Transverse colon (tissue), 3 donors: ENCODE results near the gene SVOP.

ENCODE experiments used
- CTCF ChIP-seq, 5 experiments: fragments of 200-600 bp in 3 of 5; fragments of 450-650 bp in 2 of 5; sonication (generic) in 3 of 5; IDR thresholded peaks; 1 replicate in 2 of 5; 2 replicates in 3 of 5; pipeline ENCODE4 v1.5.1; 2016 to 2017; ENCODE audit warnings: antibody characterized with exemption in 5 of 5, inconsistent platforms in 3 of 5, mild to moderate bottlenecking in 2 of 5, moderate library complexity in 1 of 5
- POLR2A ChIP-seq: fragments of 450-650 bp; IDR thresholded peaks from one replicate; pipeline ENCODE4 v1.6.1; 2016; ENCODE audit warnings: antibody characterized with exemption, mild to moderate bottlenecking, moderate library complexity

- TF ChIP-seq CTCF (IDR thresholded peaks at IDR 0.05) (no peak), POLR2A (no peak)
Observed at GRCh38 chr12:108886873-108887629, 133.8 kb downstream of the SVOP start.
